HG02642 (cell line): ENCODE results near the gene PLPP1.
"Not testable (repeated sequence)": the region's sequence is repeated elsewhere in the genome, so short reads cannot be mapped to it uniquely, and the experiment has no call there.

Source experiments
- ATAC-seq: cut with Tn5 transposase; IDR thresholded peaks from one replicate; pipeline ENCODE4 v1.9.1; 2021; ENCODE audit warnings: mild to moderate bottlenecking; ENCODE audit not compliant: unreplicated experiment, poor library complexity

Gene PLPP1

GRCh38 chr5:55509097-55509496 lies 25.7 kb downstream of the PLPP1 start:
- no peak for ATAC-seq

- ATAC-seq: no peak
These were observed 27.2 kb downstream of the PLPP1 start for GRCh38 chr5:55507574-55507973.

- ATAC-seq: not testable (repeated sequence)
These were observed 29.1 kb downstream of the PLPP1 start for GRCh38 chr5:55505711-55506110.

- ATAC-seq: not testable (repeated sequence)
These were observed 30.8 kb downstream of the PLPP1 start for GRCh38 chr5:55503917-55504316.

- no peak for ATAC-seq
These were observed 32.0 kb downstream of the PLPP1 start for GRCh38 chr5:55502759-55503158.

- ATAC-seq: no peak
These were observed 36.3 kb downstream of the PLPP1 start for GRCh38 chr5:55498457-55498856.

GRCh38 chr5:55497712-55498111 lies 37.1 kb downstream of the PLPP1 start:
- ATAC-seq: no peak

- no peak for ATAC-seq
These were observed 39.5 kb downstream of the PLPP1 start for GRCh38 chr5:55495216-55495615.

GRCh38 chr5:55492449-55492848 lies 42.3 kb downstream of the PLPP1 start:
- no peak for ATAC-seq

GRCh38 chr5:55485073-55485472 lies 49.7 kb downstream of the PLPP1 start:
- ATAC-seq: no peak

GRCh38 chr5:55484531-55484930 lies 50.2 kb downstream of the PLPP1 start:
- ATAC-seq: no peak

GRCh38 chr5:55483885-55484284 lies 50.9 kb downstream of the PLPP1 start:
- no peak for ATAC-seq

GRCh38 chr5:55481293-55481855 lies 53.4 kb downstream of the PLPP1 start:
- ATAC-seq: no peak

GRCh38 chr5:55480781-55481180 lies 54.0 kb downstream of the PLPP1 start:
- no peak for ATAC-seq

GRCh38 chr5:55472642-55473041 lies 62.1 kb downstream of the PLPP1 start:
- ATAC-seq: no peak

GRCh38 chr5:55471468-55471867 lies 63.3 kb downstream of the PLPP1 start:
- no peak for ATAC-seq

GRCh38 chr5:55470282-55470681 lies 64.5 kb downstream of the PLPP1 start:
- ATAC-seq: no peak

- ATAC-seq: no peak
These were observed 64.9 kb downstream of the PLPP1 start for GRCh38 chr5:55469839-55470238.

- ATAC-seq: no peak
These were observed 66.8 kb downstream of the PLPP1 start for GRCh38 chr5:55467862-55468551.

GRCh38 chr5:55463613-55464012 lies 71.2 kb downstream of the PLPP1 start:
- ATAC-seq: no peak

GRCh38 chr5:55459572-55459971 lies 75.2 kb downstream of the PLPP1 start:
- ATAC-seq: no peak

- ATAC-seq: no peak
These were observed 78.4 kb downstream of the PLPP1 start for GRCh38 chr5:55456216-55456895.
